Mucosa of rectum (tissue), 2 donors: Measurements from ENCODE around the gene GAGE12H.
"Not testable (repeated sequence)": the region's sequence is repeated elsewhere in the genome, so short reads cannot be mapped to it uniquely, and the experiment has no call there.

Experiments
- H3K27ac ChIP-seq, 2 donors: one replicate each; pipeline ENCODE4 v1.7.0; 2013; ENCODE audit warnings: inconsistent platforms in 2 of 2, low read depth in 2 of 2, low read length in 2 of 2
- H3K27me3 ChIP-seq, 2 donors: one replicate each; pipeline ENCODE4 v1.7.0; 2013; ENCODE audit warnings: low read length in 2 of 2; ENCODE audit not compliant: control insufficient read depth in 2 of 2, insufficient read depth in 2 of 2
- H3K36me3 ChIP-seq, 2 donors: one replicate each; pipeline ENCODE4 v1.7.0; 2013; ENCODE audit warnings: low read length in 2 of 2; ENCODE audit not compliant: control insufficient read depth in 2 of 2, insufficient read depth in 2 of 2
- H3K4me1 ChIP-seq, 2 donors: one replicate each; pipeline ENCODE4 v1.7.0; 2013; ENCODE audit warnings: low read length in 2 of 2, mild to moderate bottlenecking in 1 of 2; ENCODE audit not compliant: control insufficient read depth in 2 of 2, insufficient read depth in 2 of 2
- H3K4me3 ChIP-seq, 2 donors: one replicate each; pipeline ENCODE4 v1.7.0; 2013; ENCODE audit warnings: low read length in 2 of 2
- H3K9ac ChIP-seq, 2 donors: one replicate each; pipeline ENCODE4 v1.7.0; 2013; ENCODE audit warnings: low read length in 2 of 2, low read depth in 1 of 2, mild to moderate bottlenecking in 1 of 2
- H3K9me3 ChIP-seq, 2 donors: one replicate each; pipeline ENCODE4 v1.7.0; 2013; ENCODE audit warnings: low read length in 2 of 2; ENCODE audit not compliant: control insufficient read depth in 2 of 2
- donor health status: healthy.
- donor health status: Normal muscosa, but diverticular disease.

The GAGE12H gene

GRCh38 chrX:49579649-49580048, at the start of gene GAGE12H:
GAGE12H (plus strand) TSS chrX:49579949; CDS start chrX:49581104, 1,155 bp downstream.
- H3K4me3 ChIP-seq, H3K9me3 ChIP-seq, H3K27ac ChIP-seq, H3K36me3 ChIP-seq, H3K9ac ChIP-seq, H3K27me3 ChIP-seq, H3K4me1 ChIP-seq: not testable (repeated sequence)

GRCh38 chrX:49531877-49532276, 47.9 kb upstream of the GAGE12H start, which contains the start of gene GAGE12C:
GAGE12C (plus strand) TSS chrX:49532177; CDS start chrX:49533332, 1,155 bp downstream.
- H3K27me3 ChIP-seq, H3K9me3 ChIP-seq, H3K4me3 ChIP-seq, H3K27ac ChIP-seq, H3K4me1 ChIP-seq, H3K9ac ChIP-seq, H3K36me3 ChIP-seq: not testable (repeated sequence)

DNA sequence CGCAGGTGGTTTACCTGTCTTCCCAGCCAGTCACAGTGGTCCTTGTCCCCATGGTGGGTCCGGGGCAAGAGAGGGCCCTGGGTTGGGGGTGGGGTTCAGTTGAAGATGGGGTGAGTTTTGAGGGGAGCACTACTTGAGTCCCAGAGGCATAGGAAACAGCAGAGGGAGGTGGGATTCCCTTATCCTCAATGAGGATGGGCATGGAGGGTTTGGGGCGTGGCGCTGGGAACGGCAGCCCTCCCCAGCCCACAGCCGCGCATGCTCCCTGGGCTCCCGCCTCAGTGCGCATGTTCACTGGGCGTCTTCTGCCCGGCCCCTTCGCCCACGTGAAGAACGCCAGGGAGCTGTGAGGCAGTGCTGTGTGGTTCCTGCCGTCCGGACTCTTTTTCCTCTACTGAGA, 38.3 kb upstream of the GAGE12H start, which contains the start of gene GAGE12D:
TSS of gene GAGE12D (plus strand) at position 301 of the 400 bp plus-strand sequence. CDS start 1,155 bp downstream, outside the sequence.
- H3K4me1 ChIP-seq, H3K9me3 ChIP-seq, H3K4me3 ChIP-seq, H3K36me3 ChIP-seq, H3K27ac ChIP-seq, H3K9ac ChIP-seq, H3K27me3 ChIP-seq: not testable (repeated sequence)

DNA sequence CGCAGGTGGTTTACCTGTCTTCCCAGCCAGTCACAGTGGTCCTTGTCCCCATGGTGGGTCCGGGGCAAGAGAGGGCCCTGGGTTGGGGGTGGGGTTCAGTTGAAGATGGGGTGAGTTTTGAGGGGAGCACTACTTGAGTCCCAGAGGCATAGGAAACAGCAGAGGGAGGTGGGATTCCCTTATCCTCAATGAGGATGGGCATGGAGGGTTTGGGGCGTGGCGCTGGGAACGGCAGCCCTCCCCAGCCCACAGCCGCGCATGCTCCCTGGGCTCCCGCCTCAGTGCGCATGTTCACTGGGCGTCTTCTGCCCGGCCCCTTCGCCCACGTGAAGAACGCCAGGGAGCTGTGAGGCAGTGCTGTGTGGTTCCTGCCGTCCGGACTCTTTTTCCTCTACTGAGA, 28.8 kb upstream of the GAGE12H start, which contains the start of gene GAGE12E:
TSS of gene GAGE12E (plus strand) at position 301 of the 400 bp plus-strand sequence. CDS start 1,155 bp downstream, outside the sequence.
- not testable (repeated sequence) for H3K27ac ChIP-seq

DNA sequence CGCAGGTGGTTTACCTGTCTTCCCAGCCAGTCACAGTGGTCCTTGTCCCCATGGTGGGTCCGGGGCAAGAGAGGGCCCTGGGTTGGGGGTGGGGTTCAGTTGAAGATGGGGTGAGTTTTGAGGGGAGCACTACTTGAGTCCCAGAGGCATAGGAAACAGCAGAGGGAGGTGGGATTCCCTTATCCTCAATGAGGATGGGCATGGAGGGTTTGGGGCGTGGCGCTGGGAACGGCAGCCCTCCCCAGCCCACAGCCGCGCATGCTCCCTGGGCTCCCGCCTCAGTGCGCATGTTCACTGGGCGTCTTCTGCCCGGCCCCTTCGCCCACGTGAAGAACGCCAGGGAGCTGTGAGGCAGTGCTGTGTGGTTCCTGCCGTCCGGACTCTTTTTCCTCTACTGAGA, 19.2 kb upstream of the GAGE12H start, which contains the start of gene GAGE12F:
TSS of gene GAGE12F (plus strand) at position 301 of the 400 bp plus-strand sequence. CDS start 1,155 bp downstream, outside the sequence.
- not testable (repeated sequence) for H3K27ac ChIP-seq, H3K27me3 ChIP-seq, H3K9me3 ChIP-seq, H3K36me3 ChIP-seq, H3K9ac ChIP-seq, H3K4me1 ChIP-seq, H3K4me3 ChIP-seq

More for the DNA sequence above, 28.8 kb upstream of the GAGE12H start, which contains the start of gene GAGE12E:
- not testable (repeated sequence) for H3K9ac ChIP-seq, H3K27me3 ChIP-seq, H3K36me3 ChIP-seq, H3K4me3 ChIP-seq, H3K4me1 ChIP-seq, H3K9me3 ChIP-seq

GRCh38 chrX:49568728-49569127, 11.0 kb upstream of the GAGE12H start:
- H3K9ac ChIP-seq, H3K9me3 ChIP-seq, H3K4me3 ChIP-seq, H3K27me3 ChIP-seq, H3K36me3 ChIP-seq, H3K4me1 ChIP-seq, H3K27ac ChIP-seq: not testable (repeated sequence)

DNA sequence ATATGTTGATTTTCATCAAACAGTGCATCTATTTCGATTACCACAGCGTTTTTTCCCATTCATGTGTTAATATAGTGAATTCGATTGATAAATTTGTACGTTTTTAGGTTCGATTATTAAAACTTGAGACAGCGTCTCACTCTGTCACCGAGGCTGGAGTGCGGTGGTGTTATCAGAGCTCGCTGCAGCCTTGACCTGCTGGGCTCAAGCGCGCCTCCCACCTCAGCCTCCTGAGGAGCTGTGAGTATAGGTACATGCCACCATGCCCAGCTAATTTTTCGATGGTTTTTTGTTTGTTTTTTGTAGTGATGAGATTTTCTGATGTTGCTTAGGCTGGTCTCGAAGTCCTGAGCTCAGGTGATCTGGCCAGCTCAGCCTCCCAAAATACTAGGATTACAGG, 10.6 kb upstream of the GAGE12H start:
- H3K9me3 ChIP-seq, H3K27ac ChIP-seq: not testable (repeated sequence)

GRCh38 chrX:49570100-49570499, 9.6 kb upstream of the GAGE12H start, which contains the start of gene GAGE12G:
GAGE12G (plus strand) TSS chrX:49570400; CDS start chrX:49571555, 1,155 bp downstream.
- not testable (repeated sequence) for H3K36me3 ChIP-seq, H3K27me3 ChIP-seq, H3K9me3 ChIP-seq, H3K4me3 ChIP-seq, H3K27ac ChIP-seq, H3K4me1 ChIP-seq, H3K9ac ChIP-seq

More for the DNA sequence above, 10.6 kb upstream of the GAGE12H start:
- H3K36me3 ChIP-seq, H3K9ac ChIP-seq, H3K4me3 ChIP-seq, H3K4me1 ChIP-seq, H3K27me3 ChIP-seq: not testable (repeated sequence)

- not testable (repeated sequence) for H3K27ac ChIP-seq, H3K27me3 ChIP-seq, H3K36me3 ChIP-seq, H3K4me1 ChIP-seq, H3K4me3 ChIP-seq, H3K9ac ChIP-seq, H3K9me3 ChIP-seq
Measured at GRCh38 chrX:49589196-49589595, 9.4 kb downstream of the GAGE12H start, which contains the start of gene GAGE2A. GAGE2A (plus strand) TSS chrX:49589496; CDS start chrX:49590651, 1,155 bp downstream.

GRCh38 chrX:49589769-49590478, 10.2 kb downstream of the GAGE12H start:
- not testable (repeated sequence) for H3K4me1 ChIP-seq, H3K9me3 ChIP-seq, H3K9ac ChIP-seq, H3K36me3 ChIP-seq, H3K27me3 ChIP-seq, H3K4me3 ChIP-seq, H3K27ac ChIP-seq
